HG03439 (cell line): Measurements from ENCODE around the gene WDR6.

Source experiments
- ATAC-seq: cut with Tn5 transposase; IDR thresholded peaks from one replicate; pipeline ENCODE4 v1.9.1; 2021; ENCODE audit warnings: mild to moderate bottlenecking, moderate library complexity; ENCODE audit not compliant: unreplicated experiment

Gene WDR6

GRCh38 chr3:49027634-49028033 lies 20.4 kb downstream of the WDR6 start:
- no peak for ATAC-seq

- no peak for ATAC-seq
Measured at GRCh38 chr3:49028298-49028672, 21.1 kb downstream of the WDR6 start.

GRCh38 chr3:49028673-49029562 lies 21.7 kb downstream of the WDR6 start, which contains the start of gene IMPDH2:
IMPDH2 (minus strand) TSS chr3:49029398; CDS start chr3:49029350, 48 bp downstream.
- ATAC-seq, result peak; percentile 84

GRCh38 chr3:49029563-49029884 lies 22.3 kb downstream of the WDR6 start:
- no peak for ATAC-seq

- ATAC-seq, result no peak
Measured at GRCh38 chr3:49030321-49030720, 23.1 kb downstream of the WDR6 start.

- no peak for ATAC-seq
Measured at GRCh38 chr3:49032646-49033304, 25.6 kb downstream of the WDR6 start.

- ATAC-seq, result no peak
Measured at GRCh38 chr3:49034650-49035049, 27.5 kb downstream of the WDR6 start.

- ATAC-seq, result no peak
Measured at GRCh38 chr3:49035281-49035680, 28.1 kb downstream of the WDR6 start.

GRCh38 chr3:49053543-49053942 lies 46.4 kb downstream of the WDR6 start:
- ATAC-seq, result no peak

- ATAC-seq, result no peak
Measured at GRCh38 chr3:49054344-49054862, 47.2 kb downstream of the WDR6 start.

GRCh38 chr3:49057268-49057667 lies 50.1 kb downstream of the WDR6 start:
- ATAC-seq, result no peak

GRCh38 chr3:49058011-49058410 lies 50.8 kb downstream of the WDR6 start:
- no peak for ATAC-seq
